Measurements from ENCODE around the gene AP1S3.
"Not testable (repeated sequence)": the region's sequence is repeated elsewhere in the genome, so short reads cannot be mapped to it uniquely, and the experiment has no call there.

Gene AP1S3

DNA sequence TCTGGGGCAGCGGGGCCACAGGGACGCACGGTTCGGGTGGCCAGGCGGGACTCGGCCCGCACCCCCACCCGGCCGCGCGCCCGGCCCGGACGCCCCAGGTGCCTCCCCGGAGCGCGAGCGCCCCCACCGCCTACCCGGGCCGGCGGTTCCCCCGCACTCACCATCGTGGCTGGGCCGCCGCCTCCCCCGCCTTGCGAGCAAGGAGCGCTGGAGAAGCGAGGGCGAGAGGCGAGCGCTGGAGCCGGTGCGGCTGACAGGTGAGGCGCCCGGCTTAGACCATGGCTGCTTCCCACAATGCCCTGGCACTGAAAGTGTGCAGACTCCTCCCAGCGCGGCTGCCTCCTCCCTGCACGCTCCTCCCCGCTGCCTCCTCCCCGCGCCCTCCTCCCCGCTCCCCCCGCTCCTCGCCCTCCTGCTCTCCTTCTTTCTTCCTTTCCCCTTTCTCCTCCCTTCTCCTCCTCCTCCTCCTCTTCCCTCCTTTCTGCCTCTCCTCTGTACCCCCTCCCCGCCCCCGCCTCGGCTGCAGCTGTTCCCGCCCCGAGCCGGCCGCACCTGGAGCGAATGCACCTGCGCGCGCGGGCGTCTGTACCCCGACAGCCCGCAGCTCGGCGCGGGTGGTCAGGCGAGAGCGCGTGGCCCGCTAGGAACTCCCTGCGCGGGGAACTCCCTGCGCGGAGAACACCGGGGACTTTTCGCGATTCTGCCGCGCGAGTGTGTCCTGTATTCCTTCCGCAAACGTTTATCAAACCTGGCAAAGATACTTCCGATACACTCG, at the start of gene AP1S3:
AP1S3 (minus strand) TSS at position 296 of the 775 bp plus-strand sequence; CDS start at position 164, 132 bp downstream.
- peak; percentile 75 to 78 for DNase-seq

DNA sequence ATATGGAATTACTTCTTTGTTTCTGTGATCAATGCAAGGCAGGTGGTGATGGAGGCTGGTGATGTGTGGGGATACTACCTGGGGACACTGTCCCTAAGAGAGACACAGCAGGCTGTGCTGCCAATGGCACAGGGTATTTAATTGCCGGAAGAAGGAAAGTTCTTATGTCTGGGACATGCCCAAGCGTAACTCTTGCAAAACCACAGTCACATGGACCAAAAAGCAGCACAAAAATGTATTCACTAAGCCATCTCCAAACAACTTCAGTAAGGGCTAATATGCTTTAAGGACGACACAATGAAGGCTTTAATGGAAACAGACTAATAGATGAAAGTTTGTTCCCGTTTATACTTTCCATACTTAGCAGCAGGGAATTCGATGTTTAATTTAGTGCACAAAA, 49.7 kb upstream of the AP1S3 start:
- no peak for DNase-seq

DNA sequence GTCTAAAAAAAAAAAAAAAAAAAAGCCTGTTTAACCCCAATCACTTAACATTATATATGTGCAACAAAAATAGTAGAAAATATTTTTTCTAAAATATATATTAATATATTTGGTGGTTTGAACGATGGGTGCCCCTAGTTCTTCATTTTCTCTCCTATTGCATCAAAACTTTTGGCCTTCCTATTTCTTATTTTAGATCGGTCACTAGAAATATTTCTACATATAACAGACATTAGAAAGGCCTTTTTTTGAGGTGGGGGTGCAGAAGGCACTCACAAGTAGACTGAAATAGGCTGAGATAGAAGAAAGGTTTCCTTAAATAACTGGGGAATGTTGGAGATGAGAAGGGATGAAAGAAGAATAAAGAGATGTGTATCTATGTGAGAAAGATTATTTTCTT, 49.3 kb upstream of the AP1S3 start:
- no peak for DNase-seq

DNA sequence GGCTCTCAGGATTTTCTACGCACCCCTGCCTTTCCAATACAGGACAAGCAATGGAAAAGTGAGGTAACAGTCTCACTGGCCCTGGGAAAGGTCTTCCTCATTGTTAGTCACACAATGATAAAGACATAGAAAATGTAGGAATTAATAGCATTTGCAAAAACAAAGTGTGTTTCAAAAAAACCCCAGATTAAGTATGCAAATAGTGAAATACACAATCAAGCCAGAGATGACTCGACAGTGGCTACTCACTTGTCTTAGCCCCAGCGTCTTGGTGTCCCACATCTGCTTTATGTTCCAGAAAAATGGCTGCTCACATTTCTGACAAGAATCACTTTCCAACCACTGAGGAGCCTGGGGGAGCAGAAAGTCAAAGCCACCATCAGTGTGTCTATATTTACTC, 47.0 kb upstream of the AP1S3 start:
- no peak for DNase-seq

DNA sequence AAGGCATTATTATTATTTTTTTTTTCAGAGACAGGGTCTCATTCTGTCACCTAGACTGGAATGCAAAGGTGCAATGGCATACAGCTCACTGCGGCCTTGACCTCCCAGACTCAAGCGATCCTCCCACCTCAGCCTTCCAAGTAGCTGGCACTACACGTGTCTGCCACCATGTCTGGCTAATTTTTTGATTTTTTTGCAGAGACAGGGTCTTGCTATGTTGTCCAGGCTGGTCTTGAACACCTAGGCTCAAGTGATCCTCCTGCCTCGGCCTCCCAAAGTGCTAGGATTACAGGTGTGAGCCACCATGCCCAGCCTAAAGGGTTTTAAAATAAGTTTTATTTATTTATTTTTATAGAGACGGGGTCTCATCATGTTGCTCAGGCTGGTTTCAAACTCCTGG, 45.3 kb upstream of the AP1S3 start:
- DNase-seq: no peak

DNA sequence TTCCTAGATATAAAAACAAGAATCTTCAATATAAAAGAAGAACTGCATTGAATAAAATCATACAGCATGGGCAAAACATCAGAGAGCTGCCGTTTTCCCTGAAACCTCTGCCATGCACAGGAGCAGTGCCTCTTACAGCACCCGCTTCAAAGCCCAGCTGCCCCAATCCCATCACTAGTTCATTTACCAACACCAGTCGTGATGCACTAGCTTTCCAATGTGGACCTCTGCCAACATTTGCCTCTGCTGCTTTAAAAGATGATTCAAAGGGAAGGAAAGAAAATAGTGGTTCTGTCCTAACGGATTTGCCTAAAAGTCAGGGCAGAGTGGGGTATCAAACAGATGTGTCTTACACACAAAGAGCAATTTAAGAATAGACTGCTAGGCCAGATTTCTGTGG, 43.4 kb upstream of the AP1S3 start:
- no peak for DNase-seq

DNA sequence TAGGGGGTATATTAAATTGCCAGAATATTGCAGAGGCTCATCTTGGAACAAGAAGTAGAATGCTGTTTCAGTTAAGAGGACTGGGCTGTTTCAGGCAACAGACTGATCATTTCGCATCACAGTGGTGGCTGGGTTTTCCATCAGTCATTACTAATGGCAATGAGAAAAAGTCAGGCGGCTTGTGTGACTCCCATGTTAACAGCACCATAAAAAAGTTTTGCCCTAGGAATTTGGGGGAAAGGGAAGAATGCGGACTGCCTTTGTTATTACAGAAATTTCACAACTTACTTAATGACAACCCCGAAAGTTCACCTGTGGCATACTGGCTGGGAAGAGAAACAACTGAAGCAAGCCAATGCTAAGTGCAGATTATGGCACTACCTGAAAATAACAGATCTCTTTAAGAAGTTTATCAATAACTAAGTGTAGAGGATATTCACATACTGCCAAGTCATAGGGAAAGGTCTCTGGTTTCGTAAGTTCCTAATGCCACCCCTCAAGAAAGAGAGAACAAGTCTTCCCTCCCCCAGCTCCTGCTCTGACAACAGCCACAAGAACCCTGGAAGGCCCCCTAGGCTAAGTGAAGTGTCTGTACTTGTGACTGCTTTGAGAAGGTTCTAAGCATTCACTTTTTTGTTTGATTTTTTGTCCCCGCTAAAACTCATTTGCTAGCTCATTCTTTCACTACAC, 40.5 kb upstream of the AP1S3 start:
- DNase-seq: no peak

DNA sequence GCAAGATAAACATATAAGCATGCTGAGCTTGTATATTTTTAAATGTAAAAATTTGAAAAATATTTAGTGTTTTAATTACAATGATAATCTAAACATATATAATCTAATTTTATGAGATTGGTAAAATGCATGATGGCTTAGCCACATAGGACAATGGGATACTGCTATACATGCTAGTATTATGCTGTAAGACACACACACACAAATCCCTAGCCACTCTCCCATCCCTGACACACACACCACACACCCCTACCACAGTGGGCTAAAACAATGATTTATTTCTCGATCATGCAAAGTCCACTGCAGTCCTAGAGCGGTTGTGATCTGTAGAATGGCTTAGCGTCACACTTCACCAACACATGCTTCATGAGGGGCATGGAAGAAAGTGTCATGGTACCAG, 36.3 kb upstream of the AP1S3 start:
- DNase-seq: no peak

DNA sequence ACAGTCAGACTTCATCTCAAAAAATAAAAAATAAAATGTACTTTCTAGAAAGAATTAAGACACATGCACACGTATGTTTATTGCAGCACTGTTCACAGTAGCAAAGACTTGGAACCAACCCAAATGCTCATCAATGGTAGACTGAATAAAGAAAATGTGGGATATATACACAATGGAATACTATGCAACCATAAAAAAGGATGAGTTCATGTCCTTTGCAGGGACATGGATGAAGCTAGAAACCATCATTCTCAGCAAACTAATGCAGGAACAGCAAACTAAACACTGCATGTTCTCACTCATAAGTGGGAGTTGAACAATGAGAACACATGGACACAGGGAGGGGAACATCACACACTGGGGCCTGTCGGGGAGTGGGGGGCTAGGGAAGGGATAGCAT, 35.4 kb upstream of the AP1S3 start:
- DNase-seq: not testable (repeated sequence)

DNA sequence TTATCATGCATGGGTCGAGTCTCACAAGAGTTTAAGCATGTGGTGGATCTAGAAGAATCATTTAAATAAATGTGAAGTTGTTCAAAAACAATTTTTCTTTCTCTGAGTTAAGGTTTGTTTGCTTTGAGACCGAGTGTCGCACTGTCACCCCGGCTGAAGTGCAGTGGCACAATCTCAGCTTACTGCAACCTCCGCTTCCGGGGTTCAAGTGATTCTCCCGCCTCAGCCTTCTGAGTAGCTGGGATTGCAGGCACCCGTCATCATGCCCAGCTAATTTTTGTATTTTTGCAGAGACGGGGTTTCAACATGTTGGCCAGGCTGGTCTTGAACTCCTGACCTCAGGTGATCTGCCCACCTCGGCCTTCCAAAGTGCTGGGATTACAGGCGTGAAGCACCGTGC, 34.3 kb upstream of the AP1S3 start:
- not testable (repeated sequence) for DNase-seq

DNA sequence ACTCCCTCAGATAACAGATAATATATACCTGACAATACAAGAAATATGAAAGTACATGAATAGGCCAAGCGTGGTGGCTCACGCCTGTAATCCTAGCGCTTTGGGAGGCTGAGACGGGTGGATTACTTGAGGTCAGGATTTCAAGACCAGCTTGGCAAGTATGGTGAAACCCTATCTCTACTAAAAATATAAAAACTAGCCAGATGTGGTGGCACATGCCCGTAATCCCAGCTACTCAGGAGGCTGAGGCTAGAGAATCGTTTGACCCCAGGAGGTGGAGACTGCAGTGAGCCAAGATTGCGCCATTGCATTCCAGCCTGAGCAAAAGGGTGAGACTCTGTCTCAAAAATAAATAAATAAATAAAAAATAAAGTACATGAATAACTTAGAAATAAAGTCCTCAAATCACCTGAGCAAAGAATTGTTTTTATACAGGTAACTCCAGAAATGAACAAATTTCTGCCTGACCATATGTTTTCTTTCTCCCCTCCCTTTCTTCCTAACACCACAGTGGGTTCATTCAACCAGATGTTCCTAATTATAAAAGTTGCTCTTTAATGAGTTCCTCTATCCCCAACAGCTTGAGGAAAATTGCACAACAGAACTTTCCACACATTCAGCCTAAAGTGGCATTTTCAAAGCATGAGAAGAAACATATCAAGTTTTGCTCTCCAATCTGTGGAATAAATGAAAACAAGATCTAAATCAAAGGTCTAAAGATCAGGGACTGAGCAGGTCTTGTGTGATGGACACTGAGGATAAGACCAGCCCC, 33.6 kb upstream of the AP1S3 start:
- DNase-seq: no peak

DNA sequence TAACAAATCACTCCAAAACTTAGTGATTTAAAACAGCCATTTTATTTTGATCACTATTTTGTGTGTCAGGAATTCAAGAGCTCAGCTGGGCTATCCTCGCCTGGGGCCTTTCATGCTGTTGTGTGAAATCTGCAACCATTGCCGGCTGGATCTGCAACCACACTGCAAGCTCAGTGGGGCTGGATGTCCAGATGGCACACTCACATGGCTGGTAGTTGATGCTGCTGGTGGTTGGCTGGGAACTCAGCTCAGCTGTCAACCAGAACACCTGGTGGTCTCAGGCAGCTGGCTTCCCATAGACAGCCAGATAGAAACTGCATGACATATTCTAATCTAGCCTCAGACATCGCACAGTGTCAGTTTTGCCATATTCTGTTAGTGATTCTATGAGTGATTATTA, 30.6 kb upstream of the AP1S3 start:
- no peak for DNase-seq

DNA sequence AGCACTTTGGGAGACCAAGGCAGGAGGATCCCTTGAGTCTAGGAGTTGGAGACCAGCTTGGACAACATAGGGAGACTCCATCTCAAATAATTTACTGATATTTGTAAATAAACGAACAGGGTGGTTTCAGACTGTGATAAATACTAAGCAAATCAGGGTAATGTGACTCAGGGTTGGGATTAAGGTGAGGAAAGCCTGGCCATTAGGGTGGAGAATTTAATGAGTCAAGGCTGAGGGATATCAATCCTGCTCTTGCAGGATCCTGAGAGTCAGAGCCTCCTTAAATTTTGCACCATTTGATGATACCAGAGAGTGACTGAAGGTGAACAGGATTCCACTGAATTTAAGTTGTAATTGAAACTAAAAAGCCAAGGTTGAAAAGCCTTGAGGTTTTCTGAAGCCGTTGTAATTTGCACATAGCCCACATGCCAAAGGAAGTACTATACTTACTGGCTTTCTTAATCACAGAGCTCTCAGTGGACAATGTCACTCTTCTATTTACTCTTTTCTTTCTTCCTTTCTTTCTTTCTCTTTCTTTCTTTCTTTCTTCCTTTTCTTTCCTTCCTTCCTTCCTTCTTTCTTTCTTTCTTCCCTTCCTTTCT, 28.6 kb upstream of the AP1S3 start:
- DNase-seq: peak in 1 of 2 donors; percentile 35

DNA sequence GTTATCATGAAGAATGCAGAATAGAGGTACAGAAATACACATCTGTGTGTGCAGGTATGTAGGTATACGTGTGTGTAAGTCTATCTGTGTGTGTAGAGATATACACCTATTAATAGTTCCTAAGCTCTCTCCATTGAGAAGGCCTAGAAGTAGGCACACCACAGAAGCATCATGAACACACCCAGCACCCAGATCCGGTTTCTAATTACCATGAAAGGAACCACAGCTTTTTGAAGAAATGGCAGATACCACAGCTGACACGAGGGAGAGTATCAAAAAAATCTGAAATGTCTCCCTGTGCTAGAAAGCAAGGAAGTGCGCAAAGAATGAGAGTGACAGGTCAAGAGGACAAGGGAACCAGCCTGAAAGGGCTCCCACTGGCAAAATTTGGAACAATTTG, 27.7 kb upstream of the AP1S3 start:
- DNase-seq: peak; percentile 19 to 67

DNA sequence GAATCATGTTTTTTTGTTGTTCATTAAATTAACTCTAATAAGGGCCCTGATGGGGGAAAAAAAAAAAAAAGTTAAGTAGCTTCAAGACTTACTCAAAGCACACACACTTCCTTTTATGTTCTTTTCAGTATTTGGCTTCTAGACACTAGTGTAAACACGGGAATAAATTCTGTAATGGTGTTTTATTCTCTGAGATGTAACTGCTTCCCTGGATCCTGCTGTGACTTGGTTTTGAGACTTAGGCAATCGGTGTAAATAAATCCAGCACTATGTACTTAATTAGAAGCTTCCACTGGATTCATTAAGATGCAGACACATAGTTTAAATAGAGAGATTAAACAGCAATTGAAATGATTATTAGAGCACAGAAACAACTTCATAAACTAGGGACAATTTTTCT, 26.1 kb upstream of the AP1S3 start:
- no peak for DNase-seq

DNA sequence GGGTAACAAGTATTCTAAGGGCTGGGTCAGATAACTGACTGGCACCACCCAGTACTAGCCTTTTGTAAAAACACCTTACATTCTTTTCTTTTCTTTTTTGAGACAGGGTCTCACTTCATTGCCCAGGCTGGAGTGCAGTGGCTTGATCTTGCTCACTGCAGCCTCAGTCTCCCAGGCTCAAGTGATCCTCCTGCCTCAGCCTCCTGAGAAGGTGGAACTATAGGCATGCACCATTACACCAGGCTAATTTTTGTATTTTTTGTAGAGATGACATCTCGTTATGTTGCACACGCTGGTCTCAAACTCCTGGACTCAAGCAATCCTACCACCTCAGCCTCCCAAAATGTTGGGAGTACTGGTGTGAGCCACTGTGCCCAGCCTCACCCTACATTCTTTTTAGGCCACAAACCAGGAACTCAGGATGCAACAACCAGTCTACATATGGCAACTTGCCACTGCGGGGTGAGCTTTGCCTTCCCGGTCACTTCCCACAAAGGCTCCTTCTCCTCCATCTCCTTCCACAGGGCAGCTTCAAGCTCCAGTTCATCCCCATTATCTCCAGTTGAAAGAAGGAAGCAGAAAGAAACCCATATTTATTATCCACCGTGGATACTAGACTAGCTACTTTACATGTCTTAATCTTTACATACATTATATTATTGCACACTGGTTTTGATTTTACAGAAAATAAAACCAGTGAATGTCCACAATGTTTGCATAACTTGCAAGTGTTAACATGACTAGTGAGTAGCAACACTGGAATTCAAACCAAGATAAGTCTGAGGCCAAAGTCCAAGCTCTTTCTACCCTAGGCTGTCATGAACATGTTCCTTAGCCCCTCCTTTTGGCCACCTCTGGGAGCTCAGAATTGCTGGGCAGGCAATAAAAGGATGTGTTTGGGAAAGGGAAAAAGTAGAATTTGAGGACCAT, 23.7 kb upstream of the AP1S3 start:
- DNase-seq: no peak

DNA sequence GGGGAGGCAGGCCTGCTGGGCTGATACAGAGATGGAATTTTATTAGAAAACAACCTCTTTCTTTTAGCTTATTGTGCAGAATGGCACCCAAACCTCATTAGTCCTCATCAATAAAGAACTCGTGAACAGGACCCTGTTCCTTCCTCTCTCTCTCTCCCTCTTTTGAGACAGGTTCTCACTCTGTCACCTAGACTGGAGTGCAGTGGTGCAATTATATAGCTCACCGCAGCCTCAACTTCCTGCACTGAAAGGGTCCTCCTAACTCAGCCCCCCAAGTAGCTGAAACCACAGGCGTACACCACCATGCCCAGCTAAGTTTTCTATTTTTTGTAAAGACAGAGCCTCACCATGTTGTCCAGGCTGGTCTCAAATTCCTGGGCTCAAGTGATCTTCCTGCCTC, 21.7 kb upstream of the AP1S3 start:
- DNase-seq: no peak

DNA sequence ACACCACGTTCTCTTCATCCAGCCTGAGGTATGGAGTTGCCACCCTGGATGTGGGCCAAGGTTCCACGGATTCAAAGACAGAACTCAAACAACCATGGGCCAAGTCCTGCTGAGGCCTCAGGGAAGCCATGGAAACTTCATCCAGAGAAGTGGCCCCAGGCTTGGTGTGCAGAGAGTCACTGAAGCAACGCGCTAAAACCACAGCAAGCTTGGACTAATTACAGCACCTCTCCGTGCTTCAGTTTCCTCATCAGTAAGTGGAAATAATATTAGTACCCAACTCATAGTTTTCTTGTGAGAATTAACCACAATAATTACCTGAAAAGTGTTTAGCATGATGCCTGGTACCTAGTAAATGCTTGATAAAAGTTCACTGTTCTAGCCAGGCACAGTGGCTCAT, 19.2 kb upstream of the AP1S3 start:
- DNase-seq: no peak

DNA sequence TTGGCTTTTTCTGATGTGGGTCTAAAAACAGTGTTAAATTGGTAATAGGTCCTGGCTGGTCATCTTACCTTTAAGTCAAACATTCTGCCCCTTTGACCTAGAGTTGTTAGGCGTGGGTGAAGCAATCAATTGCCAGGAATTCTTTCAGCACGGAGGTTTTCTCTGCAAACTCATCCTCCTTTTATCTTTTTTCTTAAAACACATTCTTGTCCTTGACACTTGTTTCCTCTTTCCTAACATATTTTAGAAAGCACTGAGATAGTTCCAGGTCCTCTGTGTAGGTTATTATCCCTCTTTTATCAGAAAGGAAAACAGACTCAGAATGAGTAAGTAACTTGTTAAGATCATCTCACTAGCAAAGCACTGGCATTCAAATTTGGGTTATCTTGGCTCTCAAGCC, 18.6 kb upstream of the AP1S3 start:
- DNase-seq: no peak

DNA sequence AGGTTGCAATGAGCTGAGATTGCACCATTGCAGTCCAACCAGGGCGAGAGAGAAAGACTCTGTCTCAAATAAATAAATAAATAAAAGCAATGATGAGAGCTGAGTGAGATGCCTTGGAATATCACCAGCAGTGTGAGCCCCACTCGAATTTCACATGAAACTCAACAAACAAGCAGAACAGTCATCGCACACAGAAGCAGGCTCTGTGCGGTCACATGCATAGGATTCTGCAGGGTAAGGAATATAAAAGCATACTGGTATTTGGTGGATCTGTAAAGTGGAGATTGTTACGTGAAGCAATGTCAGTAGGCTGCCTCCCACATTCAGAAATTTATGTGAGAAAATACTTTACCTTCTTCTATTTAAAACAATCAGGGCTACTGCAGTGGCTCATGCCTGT, 18.0 kb upstream of the AP1S3 start:
- no peak for DNase-seq

DNA sequence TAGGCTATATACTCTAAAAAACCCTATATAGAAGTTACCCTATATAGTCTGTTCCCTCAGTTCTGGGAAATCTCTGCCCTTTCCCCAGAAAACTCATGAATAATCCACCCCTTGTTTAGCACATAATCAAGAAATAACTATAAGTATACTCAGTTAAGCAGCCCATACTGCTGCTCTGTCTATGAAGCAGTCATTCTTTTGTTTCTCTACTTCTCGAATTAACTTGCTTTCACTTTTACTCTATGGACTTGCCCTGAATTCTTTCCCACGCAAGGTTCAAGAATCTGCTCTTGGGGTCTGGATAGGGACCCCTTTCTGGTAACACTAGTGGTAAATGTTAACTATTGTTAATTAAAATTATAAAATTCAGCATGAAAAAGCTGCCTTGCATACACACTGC, 17.4 kb upstream of the AP1S3 start:
- DNase-seq: no peak

DNA sequence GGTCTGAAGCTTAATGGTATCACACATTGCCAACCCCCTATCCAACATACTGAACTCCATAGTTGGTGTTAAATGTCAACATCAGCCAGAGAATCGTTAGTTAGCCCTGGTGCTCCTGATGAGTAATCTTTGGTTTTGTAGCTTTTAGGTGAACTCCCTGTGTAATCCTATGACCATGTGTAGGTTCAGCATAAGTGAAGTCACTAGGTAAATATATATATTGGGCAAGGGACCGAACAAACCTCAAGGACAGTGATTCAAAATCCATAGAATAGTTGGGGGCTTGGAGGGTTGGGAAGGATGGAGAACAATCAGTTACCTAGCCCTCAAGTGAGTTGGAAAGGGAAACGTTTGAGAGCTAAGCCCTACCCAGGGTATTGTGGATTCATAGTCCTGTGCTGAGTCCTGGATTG, 16.0 kb upstream of the AP1S3 start:
- DNase-seq: no peak

Measured in CD4-positive, alpha-beta T cell treated with Interleukin-4 for 1 hour (primary cell).